Measurements from ENCODE around the gene ADAMTS18.
"Not testable (repeated sequence)": the region's sequence is repeated elsewhere in the genome, so short reads cannot be mapped to it uniquely, and the experiment has no call there.

ADAMTS18 gene

DNA sequence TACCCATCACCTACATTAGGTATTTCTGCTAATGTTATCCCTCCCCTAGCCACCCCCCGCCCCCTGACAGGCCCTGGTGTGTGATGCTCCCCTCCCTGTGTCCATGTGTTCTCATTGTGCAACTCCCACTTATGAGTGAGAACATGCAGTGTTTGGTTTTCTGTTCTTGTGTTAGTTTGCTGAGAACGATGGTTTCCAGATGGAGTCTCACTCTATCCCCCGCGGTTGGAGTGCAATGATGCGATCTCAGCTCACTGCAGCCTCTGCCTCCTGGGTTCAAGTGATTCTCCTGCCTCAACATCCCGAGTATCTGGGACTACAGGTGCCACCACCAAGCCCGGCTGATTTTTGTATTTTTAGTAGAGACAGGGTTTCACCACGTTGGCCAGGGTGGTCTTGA lies 155.5 kb downstream of the ADAMTS18 start:
- not testable (repeated sequence) for DNase-seq

DNA sequence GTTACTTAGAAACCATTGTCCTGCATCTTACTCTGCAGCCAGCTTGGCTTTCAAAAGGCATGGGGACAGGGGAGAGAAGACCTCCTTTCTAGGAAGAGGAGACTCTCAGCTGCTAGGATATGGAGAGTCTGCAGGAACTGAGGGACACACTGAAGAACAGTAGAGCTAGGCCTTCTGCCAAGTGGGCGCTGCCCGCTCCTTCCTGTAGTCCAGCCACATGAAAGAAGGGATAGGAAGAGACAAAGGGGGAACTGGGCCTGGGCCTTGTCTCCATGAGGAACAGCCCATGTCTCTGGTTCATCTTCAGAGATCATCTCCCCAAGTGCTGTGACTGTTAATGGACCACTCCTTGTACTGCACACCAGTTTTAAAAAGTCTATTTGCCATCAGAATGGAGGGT lies 157.3 kb downstream of the ADAMTS18 start:
- no peak for DNase-seq

DNA sequence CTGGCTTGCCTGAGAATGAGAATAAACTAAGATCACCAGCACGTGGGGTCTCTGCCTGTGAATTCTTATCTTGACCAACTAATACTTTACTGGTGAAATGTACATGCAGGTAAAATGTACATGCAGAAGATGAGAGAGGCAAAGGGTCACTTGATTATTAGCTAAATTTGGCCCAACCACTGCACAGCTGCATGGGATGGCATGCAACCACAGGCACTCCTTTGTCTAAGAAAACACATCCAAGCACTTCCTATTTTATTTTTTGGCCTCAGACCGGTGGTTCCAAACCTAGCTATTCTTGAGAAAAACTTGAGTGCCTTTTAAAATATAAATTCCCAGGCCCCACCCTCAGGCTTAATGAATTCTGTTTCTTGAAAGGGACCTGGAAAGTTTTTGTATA lies 157.7 kb downstream of the ADAMTS18 start:
- no peak for DNase-seq

DNA sequence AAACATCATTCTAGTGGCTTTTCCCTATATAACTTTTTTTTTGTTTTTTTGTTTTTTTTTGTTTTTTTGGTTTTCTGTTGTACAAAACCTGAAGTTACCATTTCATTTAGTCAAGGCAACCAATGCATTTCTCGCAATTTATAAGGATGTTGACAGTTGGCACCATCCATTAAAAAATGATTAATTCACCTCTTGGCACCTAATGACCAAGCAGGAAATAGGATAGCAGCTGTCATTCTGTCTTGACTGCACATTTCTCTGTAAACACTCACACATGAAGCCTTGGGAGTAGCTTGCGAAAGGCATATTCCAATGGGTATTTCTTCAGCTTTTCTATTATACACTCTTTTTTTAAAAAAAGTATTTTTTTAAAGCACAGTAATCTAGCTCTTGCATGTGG lies 158.2 kb downstream of the ADAMTS18 start:
- no peak for DNase-seq

DNA sequence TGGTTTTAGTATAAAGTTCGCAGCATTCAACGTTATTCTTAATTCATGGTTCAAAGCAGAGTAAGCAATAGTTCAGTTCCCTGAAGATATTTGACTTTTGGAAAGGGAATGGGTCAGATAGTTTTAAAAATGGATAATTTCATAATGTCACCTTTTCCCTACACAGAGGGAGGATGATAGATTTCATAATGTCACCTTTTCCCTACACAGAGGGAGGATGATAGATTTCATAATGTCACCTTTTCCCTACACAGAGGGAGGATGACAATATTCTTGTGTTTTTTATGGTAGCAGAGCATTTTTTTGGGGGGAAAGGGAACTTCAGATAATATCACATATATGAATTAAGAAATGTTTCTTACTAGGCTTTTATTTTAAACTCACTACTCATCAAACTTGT lies 159.5 kb downstream of the ADAMTS18 start:
- not testable (repeated sequence) for DNase-seq

DNA sequence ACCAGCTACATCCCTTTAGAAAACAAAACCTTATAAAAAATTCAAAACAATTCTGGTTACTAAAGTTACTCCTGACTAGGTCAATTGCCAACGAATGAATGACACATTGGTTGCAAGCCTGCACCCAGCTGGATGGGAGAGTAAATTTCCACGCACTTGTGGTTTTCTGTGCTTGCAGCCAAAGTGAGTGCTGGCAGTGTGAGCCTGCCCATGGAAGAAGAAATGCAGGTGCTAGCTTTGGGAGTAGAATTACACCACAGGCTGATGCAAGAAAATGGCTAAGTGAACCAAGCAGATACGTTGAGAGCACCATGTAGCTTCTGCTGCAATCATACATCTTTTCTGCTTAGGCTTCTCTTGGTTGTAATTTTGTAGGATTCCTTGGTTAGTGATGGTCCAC lies 161.0 kb downstream of the ADAMTS18 start:
- no peak for DNase-seq

DNA sequence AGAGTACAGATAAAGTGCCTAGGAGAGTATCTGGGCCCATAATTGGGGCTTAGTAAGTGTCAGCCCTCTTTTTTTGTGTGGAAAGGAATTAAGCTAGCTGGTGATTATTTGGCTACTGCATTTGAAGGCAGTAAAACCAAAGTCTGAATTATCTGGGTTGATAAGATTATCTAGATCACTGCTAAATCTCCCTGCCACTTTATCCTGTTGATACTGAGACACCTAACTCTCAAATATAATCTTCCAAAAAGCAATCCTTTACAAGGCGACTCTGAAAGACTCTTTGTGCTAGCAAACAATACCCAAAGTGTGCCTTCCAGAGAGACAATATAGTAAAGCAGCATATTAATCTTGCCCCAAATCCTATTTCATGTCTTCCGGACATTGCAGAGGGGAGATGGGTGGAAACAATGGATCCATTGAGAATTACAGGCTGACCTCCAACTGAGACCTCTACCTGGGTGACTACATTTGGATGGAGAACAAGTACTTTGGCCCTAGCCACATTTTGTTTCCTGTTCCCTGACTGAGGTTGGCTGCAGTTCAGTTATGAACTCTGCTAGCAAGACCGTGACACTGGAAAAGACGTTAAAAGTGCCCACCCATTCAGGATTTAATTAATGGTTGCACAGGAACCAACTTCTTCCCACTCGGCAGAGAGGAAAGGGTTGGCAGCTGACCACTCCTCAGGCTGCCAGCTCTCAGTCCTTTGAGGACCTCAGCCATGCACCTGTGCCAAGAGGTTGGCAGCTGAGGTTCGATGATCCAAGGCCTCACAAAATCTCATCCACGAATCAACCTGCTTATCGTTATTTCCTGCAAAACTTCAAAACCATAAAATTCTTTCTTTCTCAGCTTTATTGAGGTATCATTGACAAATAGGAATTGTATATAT lies 163.1 kb downstream of the ADAMTS18 start:
- DNase-seq = no peak

DNA sequence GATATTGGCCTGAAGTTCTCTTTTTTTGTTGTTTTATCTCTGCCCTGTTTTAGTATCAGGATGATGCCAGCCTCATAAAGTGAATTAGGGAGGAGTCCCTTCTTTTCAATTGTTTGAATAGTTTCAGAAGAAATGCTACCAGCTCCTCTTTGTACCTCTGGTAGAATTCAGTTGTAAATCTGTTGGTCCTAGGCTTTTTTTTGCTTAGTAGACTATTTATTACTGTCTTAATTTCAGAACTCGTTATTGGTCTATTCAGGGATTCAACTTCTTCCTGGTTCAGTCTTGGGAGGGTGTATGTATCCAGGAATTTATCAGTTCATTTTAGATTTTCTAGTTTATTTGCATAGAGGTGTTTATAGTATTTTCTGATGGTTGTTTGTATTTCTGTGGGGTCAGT lies 168.6 kb downstream of the ADAMTS18 start:
- not testable (repeated sequence) for DNase-seq

DNA sequence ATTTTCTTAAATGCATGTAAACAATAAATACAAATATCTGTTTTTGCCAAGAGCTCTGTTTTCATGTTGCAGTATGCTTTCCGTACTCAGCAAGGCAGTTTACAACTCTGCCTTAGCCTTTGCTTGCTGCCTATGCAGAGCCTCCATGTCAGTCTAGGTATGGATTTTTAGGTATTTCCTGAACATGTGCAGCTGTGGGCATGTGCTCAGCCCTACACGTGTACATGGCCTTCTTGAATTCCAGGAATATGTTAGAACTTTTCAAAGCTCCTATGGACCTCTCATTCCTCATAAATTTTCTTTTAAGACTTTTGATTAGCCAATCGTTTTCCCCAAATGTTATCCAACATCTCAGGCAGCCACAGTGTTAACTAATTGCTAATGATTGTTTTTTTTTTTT lies 171.9 kb downstream of the ADAMTS18 start:
- no peak for DNase-seq

DNA sequence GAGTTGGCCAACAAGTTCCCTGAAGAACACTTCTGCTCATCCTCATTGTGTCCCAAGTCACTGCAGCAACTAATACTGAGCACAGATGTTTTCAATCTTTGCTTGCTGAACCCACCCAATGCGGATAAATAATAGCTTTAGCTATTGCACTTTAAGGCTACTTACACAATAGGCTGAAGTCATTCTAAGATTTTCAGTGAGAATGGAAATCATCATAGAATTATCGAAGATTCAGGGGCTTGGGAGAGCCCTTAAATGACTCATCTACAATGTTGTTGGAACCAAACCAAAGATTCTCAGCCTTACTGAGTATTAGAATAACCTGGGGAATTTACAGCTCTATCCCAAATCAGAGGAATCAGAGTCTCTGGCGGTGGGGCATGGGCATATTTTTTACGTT lies 184.4 kb downstream of the ADAMTS18 start:
- no peak for DNase-seq

DNA sequence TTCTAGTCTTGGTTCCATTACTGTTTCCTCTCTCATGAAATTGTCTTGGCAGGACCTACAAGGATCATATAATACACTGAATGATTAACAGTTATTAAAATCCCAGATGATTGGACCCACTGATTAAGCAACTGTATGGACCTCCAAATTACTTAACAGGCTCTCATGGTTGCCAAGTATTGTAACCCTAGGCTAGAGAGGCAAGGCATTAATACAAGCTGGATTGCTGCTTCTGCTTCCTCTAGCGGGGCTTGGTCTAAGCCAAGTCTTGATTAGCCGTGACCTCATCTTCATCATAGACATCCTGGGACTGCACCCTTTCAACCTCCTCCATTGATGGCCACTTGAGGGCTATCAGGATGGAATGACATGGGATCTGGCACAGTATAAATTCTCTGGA lies 188.7 kb downstream of the ADAMTS18 start:
- no peak for DNase-seq

DNA sequence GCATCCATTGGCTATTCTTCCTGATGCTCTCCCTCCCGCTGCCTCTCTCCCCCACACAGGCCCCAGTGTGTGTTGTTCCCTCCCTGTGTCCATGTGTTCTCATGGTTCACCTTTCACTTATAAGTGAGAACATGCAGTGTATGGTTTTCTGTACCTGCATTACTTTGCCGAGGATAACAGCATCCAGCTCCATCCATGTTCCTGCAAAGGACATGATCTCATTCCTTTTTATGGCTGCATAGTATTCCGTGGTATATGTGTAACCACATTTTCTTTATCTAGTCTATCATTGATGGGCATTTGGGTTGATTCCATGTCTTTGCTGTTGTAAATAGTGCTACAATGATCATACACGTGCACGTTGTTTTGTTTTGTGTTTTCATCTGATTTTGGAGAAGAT lies 192.4 kb downstream of the ADAMTS18 start:
- DNase-seq = not testable (repeated sequence)

DNA sequence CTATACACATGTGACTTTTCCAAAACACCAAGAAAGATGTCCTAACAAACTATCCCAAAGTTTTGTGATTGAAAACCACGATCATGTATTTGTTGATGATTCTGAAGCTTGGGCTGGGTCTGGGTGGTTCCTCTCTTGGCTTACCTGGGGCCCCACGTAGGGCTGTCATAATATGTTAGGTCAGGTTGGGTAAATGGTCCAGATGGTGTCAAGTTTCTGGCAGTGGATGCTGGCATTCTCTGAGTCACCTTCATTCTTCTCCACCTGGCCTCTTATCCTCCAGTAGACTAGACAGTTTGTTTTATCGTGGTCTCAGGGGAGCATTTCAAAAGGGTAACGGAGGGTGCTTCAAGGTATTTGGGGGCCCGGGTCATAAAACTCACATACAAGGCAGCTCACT lies 196.2 kb downstream of the ADAMTS18 start:
- no peak for DNase-seq

DNA sequence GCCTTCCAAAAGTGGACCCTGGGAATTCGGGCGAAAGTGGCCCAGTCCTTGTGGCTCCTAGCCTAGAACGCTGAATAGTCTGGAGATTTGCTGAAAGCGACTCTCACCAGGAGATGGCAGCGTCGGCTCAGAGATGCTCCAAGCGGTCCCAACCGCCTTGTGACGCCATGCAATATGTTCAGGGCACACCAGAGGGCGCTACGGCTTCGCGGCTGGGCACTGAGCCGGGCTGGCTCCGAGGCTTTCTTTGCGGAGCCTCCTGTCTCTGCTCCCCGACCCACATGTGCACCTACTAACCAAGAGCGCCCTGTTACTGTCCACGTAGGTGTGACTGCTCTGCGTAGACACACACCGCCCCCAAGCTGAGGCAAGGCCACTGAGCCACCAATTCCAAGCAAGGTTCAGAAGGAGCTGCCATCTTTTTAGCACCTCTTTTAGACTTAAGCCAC lies 198.7 kb downstream of the ADAMTS18 start:
- peak; percentile 69 to 83 (median 77) for DNase-seq

DNA sequence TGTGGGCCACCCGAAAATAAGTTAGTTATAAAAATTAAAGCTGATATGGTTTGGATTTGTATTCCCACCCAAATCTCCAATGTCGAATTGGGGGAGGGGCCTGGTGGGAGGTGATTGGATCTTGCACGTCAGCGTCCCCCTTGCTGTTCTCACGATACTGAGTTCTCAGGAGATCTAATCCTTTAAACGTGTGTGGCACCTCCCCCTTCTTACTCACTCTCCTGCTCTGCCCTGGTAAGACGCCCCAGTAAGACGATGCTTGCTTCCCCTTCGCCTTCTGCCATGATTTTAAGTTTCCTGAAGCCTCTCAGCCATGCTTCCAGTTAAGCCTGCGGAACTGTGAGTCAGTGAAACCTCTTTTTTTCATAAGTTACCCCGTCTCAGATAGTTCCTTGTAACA lies 200.2 kb downstream of the ADAMTS18 start:
- no peak for DNase-seq

DNA sequence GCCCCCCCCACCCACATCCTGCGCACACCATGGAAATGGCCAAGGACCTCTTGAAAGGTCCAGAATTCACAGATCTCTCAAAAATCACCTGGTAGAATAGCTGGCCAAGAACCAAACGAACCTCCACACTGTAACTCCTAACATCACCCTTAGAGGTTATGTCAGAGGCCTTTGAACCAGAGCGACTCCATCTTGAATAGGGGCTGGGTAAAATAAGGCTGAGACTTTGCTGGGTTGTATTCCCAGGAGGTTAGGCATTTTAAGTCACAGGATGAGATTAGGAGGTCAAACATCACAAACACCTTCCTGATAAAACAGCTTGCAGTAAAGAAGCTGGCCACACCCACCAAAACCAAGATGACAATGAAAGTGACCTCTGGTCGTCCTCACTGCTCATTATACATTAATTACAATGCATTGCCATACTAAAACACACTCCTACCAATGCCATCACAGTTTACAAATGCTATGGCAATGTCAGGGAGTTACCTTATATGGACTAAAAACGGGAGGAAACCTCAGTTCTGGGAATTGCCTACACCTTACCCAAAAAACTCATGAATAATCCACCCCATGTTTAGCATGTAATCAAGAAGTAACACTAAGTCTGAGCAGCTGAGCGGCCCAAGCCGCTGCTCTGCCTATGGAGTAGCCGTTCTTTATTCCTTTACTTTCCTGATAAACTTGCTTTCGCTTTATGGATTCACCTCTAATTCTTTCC lies 200.9 kb downstream of the ADAMTS18 start:
- DNase-seq = no peak

Data from T-helper 1 cell (primary cell).